ENCODE results near the gene DPP10. TPM values are rescaled to one million over a fixed set of nuclear protein-coding genes. Genes with fewer than 3 reads are reported as not detected.

The DPP10 gene
- total and polyA plus RNA-seq, 10 donors = 0.02 TPM; not detected in 9

GRCh38 chr2:115524452-115524851 lies 1082.0 kb downstream of the DPP10 start:
- DNase-seq = no peak
- intact Hi-C loops (cut with DNase I; ENCODE audit: low total_unique reads) = no loop called here
- TF ChIP-seq POLR2A (IDR thresholded peaks at IDR 0.05) (no peak), CTCF (IDR thresholded peaks at IDR 0.05 in 8 of 11, conservative IDR thresholded peaks at IDR 0.05 in 3 of 11) (no peak), POLR2AphosphoS5 (IDR thresholded peaks at IDR 0.05) (no peak)
- Histone ChIP-seq H3K9me3 (peaks cover 0 to 8% (median 0%) of the 10 kb centered on the region in 8 donors), H3K27me3 (replicated peaks in 1 of 7) (no peaks in the 10 kb centered on the region), H3K4me3 (no peak overlapping the region), H3K27ac (no peak overlapping the region), H3K4me1 (no peaks in the 10 kb centered on the region), H3K36me3 (no peaks in the 10 kb centered on the region)
- WGBS, 5 donors = 82 to 90% (median 86%) methylated on average over 4 of the region's 4 CpGs

GRCh38 chr2:115529627-115530026 lies 1087.2 kb downstream of the DPP10 start:
- no peak overlapping the region for H3K4me3 ChIP-seq
- DNase-seq = no peak
- TF ChIP-seq CTCF (IDR thresholded peaks at IDR 0.05 in 8 of 11, conservative IDR thresholded peaks at IDR 0.05 in 3 of 11) (no peak), POLR2A (IDR thresholded peaks at IDR 0.05) (no peak), POLR2AphosphoS5 (IDR thresholded peaks at IDR 0.05) (no peak)
- no peak overlapping the region for H3K27ac ChIP-seq
- peaks cover 0 to 8% (median 0%) of the 10 kb centered on the region in 8 donors for H3K9me3 ChIP-seq
- H3K27me3 ChIP-seq (replicated peaks in 1 of 7) = no peaks in the 10 kb centered on the region
- H3K36me3 ChIP-seq = no peaks in the 10 kb centered on the region
- intact Hi-C loops (cut with DNase I; ENCODE audit: low total_unique reads) = no loop called here
- H3K4me1 ChIP-seq = no peaks in the 10 kb centered on the region

- DNase-seq = no peak
- peaks cover 0 to 11% (median 0%) of the 10 kb centered on the region in 8 donors for H3K9me3 ChIP-seq
- H3K27ac ChIP-seq = no peak overlapping the region
- no peak for TF ChIP-seq POLR2A (IDR thresholded peaks at IDR 0.05)
- TF ChIP-seq POLR2AphosphoS5 (IDR thresholded peaks at IDR 0.05) = no peak
- no peak for TF ChIP-seq CTCF (IDR thresholded peaks at IDR 0.05 in 8 of 11, conservative IDR thresholded peaks at IDR 0.05 in 3 of 11)
- no peaks in the 10 kb centered on the region for H3K27me3 ChIP-seq (replicated peaks in 1 of 7)
- WGBS, 5 donors = 75 to 82% (median 77%) methylated on average over 4 of the region's 4 CpGs
- intact Hi-C loops (cut with DNase I; ENCODE audit: low total_unique reads) = no loop called here
- no peaks in the 10 kb centered on the region for H3K4me1 ChIP-seq
- no peaks in the 10 kb centered on the region for H3K36me3 ChIP-seq
- H3K4me3 ChIP-seq = no peak overlapping the region
Measured at GRCh38 chr2:115533081-115533480, 1090.6 kb downstream of the DPP10 start.

DNA sequence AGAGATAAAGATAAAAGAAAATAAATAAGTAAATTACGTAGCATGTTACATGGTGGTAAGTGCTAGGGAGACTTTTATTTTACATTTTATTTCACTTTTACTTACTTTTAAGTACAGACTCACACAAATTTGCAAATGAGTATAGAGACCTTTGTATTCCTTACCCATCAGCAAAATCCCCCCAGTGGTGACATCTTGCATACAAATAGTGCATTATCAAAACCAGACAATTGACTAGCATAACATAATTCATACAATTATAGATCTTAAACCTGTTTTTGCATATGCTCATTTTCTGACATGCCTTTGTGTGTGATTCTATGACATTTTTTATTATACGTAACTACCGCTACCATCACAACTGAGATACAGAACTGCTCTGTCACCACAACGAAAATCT lies 1099.4 kb downstream of the DPP10 start:
- no peak for DNase-seq
- no peak for TF ChIP-seq POLR2AphosphoS5 (IDR thresholded peaks at IDR 0.05)
- no peak for TF ChIP-seq POLR2A (IDR thresholded peaks at IDR 0.05)
- TF ChIP-seq CTCF (IDR thresholded peaks at IDR 0.05 in 8 of 11, conservative IDR thresholded peaks at IDR 0.05 in 3 of 11) = no peak
- 88 to 93% (median 91%) methylated on average over 4 of the region's 4 CpGs for WGBS, 5 donors
- Histone ChIP-seq H3K36me3 (no peaks in the 10 kb centered on the region), H3K27me3 (replicated peaks in 1 of 7) (no peaks in the 10 kb centered on the region), H3K27ac (no peak overlapping the region), H3K9me3 (peaks cover 0 to 8% (median 0%) of the 10 kb centered on the region in 8 donors), H3K4me3 (no peak overlapping the region), H3K4me1 (no peaks in the 10 kb centered on the region)
- intact Hi-C loops (cut with DNase I; ENCODE audit: low total_unique reads) = no loop called here
